Sigmoid colon (tissue), 7 donors: Measurements from ENCODE around the gene FGF12. TPM values are rescaled to one million over a fixed set of nuclear protein-coding genes. Genes with fewer than 3 reads are reported as not detected.

Experiments used
- DNase-seq: peaks from one replicate; pipeline ENCODE4 v3.0.0-alpha.2; 2019
- H3K27ac ChIP-seq, 4 donors: fragments of 200-600 bp; sonication (generic); one replicate each; pipeline ENCODE4 v1.5.1; 2016 to 2019; ENCODE audit warnings: mild to moderate bottlenecking in 1 of 4
- H3K27me3 ChIP-seq, 3 donors: fragments of 200-600 bp; sonication (generic); one replicate each; pipeline ENCODE4 v1.5.1; 2019; ENCODE audit warnings: mild to moderate bottlenecking in 1 of 3
- H3K36me3 ChIP-seq, 4 donors: fragments of 200-600 bp; sonication (generic); one replicate each; pipeline ENCODE4 v1.5.1; 2016 to 2019
- H3K4me1 ChIP-seq, 4 donors: fragments of 200-600 bp; sonication (generic); one replicate each; pipeline ENCODE4 v1.5.1; 2017 to 2019
- H3K4me3 ChIP-seq, 4 donors: fragments of 200-600 bp; sonication (generic); one replicate each; pipeline ENCODE4 v1.5.1; 2017 to 2019; ENCODE audit warnings: mild to moderate bottlenecking in 2 of 4, moderate library complexity in 1 of 4
- H3K9me3 ChIP-seq, 4 donors: fragments of 200-600 bp in 3 of 4; sonication (generic) in 3 of 4; one replicate each; pipeline versions ENCODE4 v1.5.1 to v1.6.1; 2013 to 2019
- CTCF ChIP-seq, 4 experiments: fragments of 450-650 bp in 3 of 4; fragments of 200-600 bp in 1 of 4; IDR thresholded peaks; one replicate each; pipeline ENCODE4 v1.5.1; 2016 to 2019; ENCODE audit warnings: antibody characterized with exemption in 4 of 4, mild to moderate bottlenecking in 3 of 4, moderate library complexity in 2 of 4
- EP300 ChIP-seq, 4 donors: sonication (generic); formaldehyde crosslinking; IDR thresholded peaks; one replicate each; pipeline ENCODE4 v1.6.1; 2017; ENCODE audit warnings: antibody characterized with exemption in 4 of 4
- POLR2A ChIP-seq, 2 donors: fragments of 450-650 bp; IDR thresholded peaks; one replicate each; pipeline ENCODE4 v1.6.1; 2016; ENCODE audit warnings: antibody characterized with exemption in 2 of 2, mild to moderate bottlenecking in 2 of 2, moderate library complexity in 2 of 2
- POLR2AphosphoS5 ChIP-seq, 4 donors: sonication (generic); formaldehyde crosslinking; IDR thresholded peaks; one replicate each; pipeline ENCODE4 v1.6.1; 2017; ENCODE audit warnings: antibody characterized with exemption in 4 of 4
- WGBS, 2 donors: extraction: QIAGEN DNeasy Blood & Tissue Kit; methylation state at CpG; one replicate each; pipeline ENCODE4 v1.1.7; 2013; 5-methylcytosine and 5-hydroxymethylcytosine counted together
- intact Hi-C: fragments of 100-400 bp; cut with DNase I; formaldehyde crosslinking; loops from one replicate; pipeline ENCODE4 v1.15.1; 2023
- polyA plus RNA-seq, 3 donors: library from polyadenylated mRNA; stranded (reverse); fragments of 200-250 nt; gene quantifications; one replicate each; pipeline ENCODE4 v1.2.3, GENCODE V29; 2013
- total RNA-seq, 4 donors: library from RNA; depleted of rRNA; stranded (reverse); fragments of >200 nt; gene quantifications; one replicate each; pipeline ENCODE4 v1.1.0, GENCODE V29; 2016
- donor health status: healthy with polysubstance abuse.
- donor health status: Bipolar disorder and iron deficiency.
- donor health status: healthy.

The FGF12 gene
- total and polyA plus RNA-seq, 7 donors: 0.32 to 7.8 (median 1.8) TPM

DNA sequence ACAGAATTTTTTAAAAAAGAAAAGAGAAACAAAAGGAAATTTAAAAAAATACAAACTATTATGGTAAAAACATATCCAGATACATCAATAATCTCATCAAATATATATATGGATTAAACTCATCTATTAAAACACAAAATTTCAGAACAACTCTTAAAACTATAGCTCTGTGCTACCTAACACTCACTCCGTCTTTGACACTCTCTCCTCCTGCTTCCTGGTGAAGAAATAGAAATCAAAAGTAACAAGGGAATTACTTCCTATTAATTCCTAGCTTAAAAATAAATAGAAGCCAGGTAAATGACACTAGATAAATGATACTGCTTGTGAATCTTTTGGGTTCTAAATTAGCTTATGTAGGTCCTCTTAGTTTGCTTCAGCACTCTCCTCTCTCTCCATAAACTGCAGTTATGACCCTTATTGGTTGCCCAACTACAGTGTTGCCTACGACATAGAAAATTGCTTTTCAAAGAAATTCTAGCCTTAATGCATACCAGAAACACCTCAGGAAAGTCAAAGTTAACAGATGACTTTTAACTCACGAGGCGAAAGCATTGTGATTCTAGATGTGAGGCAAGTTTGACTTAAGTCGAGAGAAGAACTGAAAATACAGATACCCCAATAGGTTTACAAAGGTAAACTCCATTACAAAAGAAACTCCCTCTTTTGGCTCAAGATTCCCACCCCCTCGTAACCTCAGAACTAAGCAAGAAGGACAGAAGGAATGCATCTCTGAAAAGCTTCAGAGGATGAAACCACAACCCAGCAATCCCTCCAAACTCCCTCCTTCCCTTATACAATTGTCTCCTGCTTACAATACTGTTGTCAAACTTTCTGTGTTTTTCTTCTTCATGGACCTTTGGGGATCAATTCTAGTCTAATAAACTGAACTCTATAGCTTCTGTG lies 394.7 kb downstream of the FGF12 start:
- peaks cover 0 to 4% (median 0%) of the 10 kb centered on the region in 3 donors for H3K27me3 ChIP-seq
- intact Hi-C loops: no loop called here
- H3K27ac ChIP-seq: no peak overlapping the region
- no peak for DNase-seq
- no peak overlapping the region for H3K4me3 ChIP-seq
- no peaks in the 10 kb centered on the region for H3K9me3 ChIP-seq
- TF ChIP-seq CTCF (IDR thresholded peaks at IDR 0.05) (no peak), POLR2A (IDR thresholded peaks at IDR 0.05) (no peak), POLR2AphosphoS5 (IDR thresholded peaks at IDR 0.05) (no peak), EP300 (IDR thresholded peaks at IDR 0.05) (no peak)
- no peaks in the 10 kb centered on the region for H3K4me1 ChIP-seq
- H3K36me3 ChIP-seq: no peaks in the 10 kb centered on the region
- WGBS, 2 donors: 75 to 79% methylated on average over 6 of the region's 6 CpGs

- Histone ChIP-seq H3K4me1 (no peaks in the 10 kb centered on the region), H3K27me3 (peaks cover 0 to 4% (median 0%) of the 10 kb centered on the region in 3 donors), H3K27ac (no peak overlapping the region), H3K9me3 (no peaks in the 10 kb centered on the region), H3K4me3 (no peak overlapping the region), H3K36me3 (no peaks in the 10 kb centered on the region)
- DNase-seq: no peak
- intact Hi-C loops: no loop called here
- TF ChIP-seq POLR2A (IDR thresholded peaks at IDR 0.05): no peak
- 49 to 63% methylated on average over 3 of the region's 3 CpGs for WGBS, 2 donors
These were observed 395.5 kb downstream of the FGF12 start for GRCh38 chr3:192331749-192332385.

DNA sequence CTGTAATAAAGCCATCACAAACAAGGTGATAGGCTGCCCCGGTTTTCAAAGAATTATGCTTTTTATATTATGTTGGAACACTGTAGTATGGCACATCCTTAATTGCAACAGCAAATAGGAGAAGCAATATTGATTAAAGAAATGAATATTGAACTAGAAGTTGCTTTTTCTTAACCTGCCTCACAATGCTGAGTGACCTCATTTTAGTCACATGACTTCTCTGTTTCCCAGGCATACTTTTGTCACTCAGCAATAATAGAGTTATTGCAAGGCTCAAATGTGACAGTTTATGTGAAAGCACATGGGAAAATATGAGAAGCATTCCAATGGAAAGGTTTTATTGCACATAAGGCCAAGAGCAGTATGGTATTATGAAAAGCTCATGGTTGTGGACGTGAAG lies 400.7 kb downstream of the FGF12 start:
- 50 to 82% methylated on average over 2 of the region's 2 CpGs for WGBS, 2 donors

DNA sequence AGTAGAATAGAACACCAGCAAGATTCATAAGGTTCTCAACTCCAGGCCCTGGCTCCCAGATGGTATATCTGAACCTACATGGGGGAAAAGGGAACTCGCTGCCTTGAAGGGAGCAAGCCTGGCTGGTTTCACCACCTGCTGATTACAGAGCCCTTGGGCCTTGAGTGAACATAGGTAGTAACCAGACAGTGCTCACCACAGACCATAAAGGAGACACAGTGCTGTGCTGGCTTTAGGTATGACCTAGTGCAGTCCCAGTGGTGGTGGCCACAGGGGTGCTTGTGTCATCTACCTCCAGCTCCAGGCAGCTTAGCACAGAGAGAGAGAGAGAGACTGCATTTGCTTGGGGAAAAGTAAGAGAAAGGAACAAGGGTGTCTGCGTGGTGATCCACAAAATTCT lies 409.8 kb downstream of the FGF12 start:
- intact Hi-C loops: no loop called here
- Histone ChIP-seq H3K27ac (no peak overlapping the region), H3K27me3 (no peaks in the 10 kb centered on the region), H3K4me1 (no peaks in the 10 kb centered on the region), H3K4me3 (no peak overlapping the region), H3K36me3 (no peaks in the 10 kb centered on the region), H3K9me3 (no peaks in the 10 kb centered on the region)
- DNase-seq: no peak
- TF ChIP-seq POLR2AphosphoS5 (IDR thresholded peaks at IDR 0.05): no peak
- TF ChIP-seq POLR2A (IDR thresholded peaks at IDR 0.05): no peak
- no peak for TF ChIP-seq CTCF (IDR thresholded peaks at IDR 0.05)
- no peak for TF ChIP-seq EP300 (IDR thresholded peaks at IDR 0.05)
- WGBS, 2 donors: 78 to 87% methylated on average over 2 of the region's 2 CpGs

More for the DNA sequence above, 400.7 kb downstream of the FGF12 start:
- H3K9me3 ChIP-seq: no peaks in the 10 kb centered on the region
- no peak for DNase-seq
- no peaks in the 10 kb centered on the region for H3K4me1 ChIP-seq
- no peak overlapping the region for H3K4me3 ChIP-seq
- no peaks in the 10 kb centered on the region for H3K36me3 ChIP-seq
- H3K27me3 ChIP-seq: no peaks in the 10 kb centered on the region
- no peak for TF ChIP-seq CTCF (IDR thresholded peaks at IDR 0.05)
- no peak for TF ChIP-seq EP300 (IDR thresholded peaks at IDR 0.05)
- no peak for TF ChIP-seq POLR2A (IDR thresholded peaks at IDR 0.05)
- no peak overlapping the region for H3K27ac ChIP-seq
- intact Hi-C loops: no loop called here

GRCh38 chr3:192313605-192314004 lies 413.7 kb downstream of the FGF12 start:
- H3K4me3 ChIP-seq: no peak overlapping the region
- TF ChIP-seq POLR2AphosphoS5 (IDR thresholded peaks at IDR 0.05): no peak
- no peaks in the 10 kb centered on the region for H3K27me3 ChIP-seq
- H3K4me1 ChIP-seq: no peaks in the 10 kb centered on the region
- no peaks in the 10 kb centered on the region for H3K36me3 ChIP-seq
- no peak for DNase-seq
- H3K27ac ChIP-seq: no peak overlapping the region
- intact Hi-C loops: no loop called here
- no peaks in the 10 kb centered on the region for H3K9me3 ChIP-seq
